ENCODE measurements around the gene CRB3.
"Not testable (repeated sequence)": the region's sequence is repeated elsewhere in the genome, so short reads cannot be mapped to it uniquely, and the experiment has no call there.

The CRB3 gene, protein sequence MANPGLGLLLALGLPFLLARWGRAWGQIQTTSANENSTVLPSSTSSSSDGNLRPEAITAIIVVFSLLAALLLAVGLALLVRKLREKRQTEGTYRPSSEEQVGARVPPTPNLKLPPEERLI

DNA sequence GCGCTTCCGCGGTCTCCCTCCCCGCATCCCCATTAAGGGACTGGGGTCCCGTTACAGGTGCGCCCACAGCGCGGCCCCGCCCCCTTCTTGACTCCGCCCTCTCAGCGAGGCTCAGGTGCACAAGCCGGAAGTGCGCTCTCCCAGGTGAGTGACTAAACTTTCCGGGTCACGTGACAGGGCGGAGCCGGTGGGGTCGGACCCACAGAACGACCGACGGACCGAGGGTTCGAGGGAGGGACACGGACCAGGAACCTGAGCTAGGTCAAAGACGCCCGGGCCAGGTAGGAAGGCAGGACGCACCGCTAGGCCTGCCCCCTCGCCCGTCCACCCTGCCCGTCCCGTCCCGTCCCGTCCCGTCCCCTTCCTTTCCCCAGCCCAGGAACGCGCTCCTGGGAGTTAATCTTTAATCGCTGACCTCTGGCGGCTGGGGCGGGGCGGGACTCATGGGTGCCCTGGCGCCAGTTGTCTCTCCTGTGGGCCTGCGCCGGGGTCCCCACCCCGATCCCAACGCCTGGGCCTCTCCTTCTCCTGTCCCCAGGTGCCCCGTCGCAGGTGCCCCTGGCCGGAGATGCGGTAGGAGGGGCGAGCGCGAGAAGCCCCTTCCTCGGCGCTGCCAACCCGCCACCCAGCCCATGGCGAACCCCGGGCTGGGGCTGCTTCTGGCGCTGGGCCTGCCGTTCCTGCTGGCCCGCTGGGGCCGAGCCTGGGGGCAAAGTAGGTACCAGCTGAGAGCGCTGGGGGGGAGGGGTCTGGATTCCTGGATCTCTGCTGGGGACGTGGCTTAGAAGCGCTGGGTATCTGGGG, at the start of gene CRB3:
Gene CRB3 (plus strand): TSS at position 202 of the 804 bp plus-strand sequence. CDS start 431 bp downstream, at position 633.
- DNase-seq = no peak

DNA sequence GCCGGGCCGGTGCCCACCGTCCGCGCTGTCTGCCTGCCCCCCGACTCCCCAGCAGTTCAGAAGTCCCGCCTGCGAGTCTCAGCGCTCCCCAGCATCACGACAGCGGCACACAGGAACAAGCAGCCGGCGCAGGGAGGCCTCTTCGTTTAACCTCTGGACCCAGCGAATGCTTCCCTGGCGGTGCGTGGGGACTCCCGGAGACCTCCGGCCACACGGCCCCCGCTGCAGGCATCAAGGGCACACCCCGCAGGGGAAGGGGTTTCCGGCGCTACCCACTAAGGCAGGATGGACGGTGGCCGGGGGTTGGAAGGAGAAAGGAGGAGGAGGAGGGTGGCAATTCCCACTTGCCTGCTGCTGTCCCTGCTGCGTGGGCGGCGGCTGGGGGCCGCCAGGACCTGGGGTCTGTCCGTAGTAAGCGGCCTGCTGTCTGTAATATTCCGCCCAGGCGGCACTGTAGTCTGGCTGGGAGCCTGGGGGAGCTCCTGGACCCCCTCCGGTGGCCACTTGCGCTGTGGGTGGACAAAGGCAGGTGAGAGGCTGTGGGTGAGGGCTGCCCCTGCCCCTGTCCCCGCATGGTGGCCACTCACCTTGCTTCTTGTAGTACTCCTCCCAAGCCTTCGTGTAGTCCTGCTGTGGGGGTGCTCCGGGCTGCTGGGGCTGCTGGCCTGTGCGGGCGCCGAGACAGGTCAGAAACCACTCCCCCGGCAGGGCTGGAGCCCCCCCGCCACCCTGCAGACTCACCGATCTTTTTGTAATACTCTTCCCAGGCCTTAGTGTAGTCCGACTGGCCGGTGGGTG, 49.1 kb upstream of the CRB3 start:
- no peak for DNase-seq

DNA sequence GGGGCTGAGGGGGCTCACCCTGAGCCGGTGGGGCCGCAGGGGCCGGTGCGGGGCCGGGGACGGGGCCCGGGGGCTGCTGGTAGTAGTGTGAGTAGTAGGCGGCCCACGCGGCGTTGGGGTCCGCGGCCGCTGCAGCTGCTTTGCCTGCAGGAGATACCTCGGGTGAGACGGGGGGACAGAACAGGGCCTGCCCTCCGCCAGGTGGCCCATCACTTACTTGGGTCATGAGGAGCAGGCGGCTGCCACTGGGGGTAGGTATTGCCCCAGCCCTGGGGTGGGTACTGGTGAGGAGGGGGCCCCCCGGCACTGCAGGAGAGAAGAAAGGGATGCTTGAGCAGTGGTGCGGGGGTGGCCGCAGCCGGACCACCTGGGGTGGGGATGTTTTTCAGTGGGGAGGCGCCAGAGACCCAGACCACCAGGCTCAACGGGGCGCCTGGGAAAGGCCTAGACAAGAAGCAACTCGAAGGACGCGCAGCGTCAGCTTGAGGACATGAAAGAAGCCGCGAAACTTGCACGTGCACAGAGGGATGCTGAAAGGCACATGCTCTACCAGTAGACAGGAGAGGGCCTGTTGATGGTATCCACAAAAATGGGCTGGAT, 48.4 kb upstream of the CRB3 start:
- no peak for DNase-seq

DNA sequence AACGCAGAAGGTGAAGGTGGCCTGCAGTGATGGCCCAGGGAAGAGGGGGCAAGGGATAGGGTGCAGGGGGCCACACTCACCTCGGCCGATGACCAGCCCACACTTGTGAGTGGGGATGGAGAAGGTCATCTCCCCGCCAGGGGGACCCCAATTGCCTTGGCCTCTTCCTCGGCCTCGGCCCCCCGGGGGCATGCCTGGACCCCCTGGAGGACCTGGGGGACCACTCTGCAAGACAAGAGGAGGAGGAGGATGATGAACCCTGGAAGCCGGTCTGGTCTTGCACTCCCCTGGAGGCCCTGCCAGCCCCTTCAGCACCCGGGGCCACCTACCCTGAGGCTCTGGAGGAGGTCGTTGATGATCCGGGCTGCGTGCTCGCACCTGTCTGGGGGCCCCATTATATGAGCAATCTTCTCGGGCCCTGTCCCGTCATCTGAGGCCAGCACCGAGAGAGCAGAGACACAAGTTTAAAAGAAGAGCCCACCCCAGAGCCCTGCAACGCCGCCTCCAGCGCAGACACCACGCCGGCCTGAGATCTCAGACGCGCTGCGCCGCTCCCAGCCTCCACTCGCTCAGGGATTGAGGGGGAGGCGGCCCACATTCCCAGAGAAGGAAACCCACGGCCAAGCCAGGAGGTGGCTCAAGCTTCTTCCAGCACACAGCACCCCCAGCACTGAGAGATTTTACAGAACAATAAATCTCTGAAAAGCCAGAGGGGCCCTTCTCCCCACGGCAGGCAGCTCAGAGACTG, 47.2 kb upstream of the CRB3 start:
- DNase-seq = no peak

DNA sequence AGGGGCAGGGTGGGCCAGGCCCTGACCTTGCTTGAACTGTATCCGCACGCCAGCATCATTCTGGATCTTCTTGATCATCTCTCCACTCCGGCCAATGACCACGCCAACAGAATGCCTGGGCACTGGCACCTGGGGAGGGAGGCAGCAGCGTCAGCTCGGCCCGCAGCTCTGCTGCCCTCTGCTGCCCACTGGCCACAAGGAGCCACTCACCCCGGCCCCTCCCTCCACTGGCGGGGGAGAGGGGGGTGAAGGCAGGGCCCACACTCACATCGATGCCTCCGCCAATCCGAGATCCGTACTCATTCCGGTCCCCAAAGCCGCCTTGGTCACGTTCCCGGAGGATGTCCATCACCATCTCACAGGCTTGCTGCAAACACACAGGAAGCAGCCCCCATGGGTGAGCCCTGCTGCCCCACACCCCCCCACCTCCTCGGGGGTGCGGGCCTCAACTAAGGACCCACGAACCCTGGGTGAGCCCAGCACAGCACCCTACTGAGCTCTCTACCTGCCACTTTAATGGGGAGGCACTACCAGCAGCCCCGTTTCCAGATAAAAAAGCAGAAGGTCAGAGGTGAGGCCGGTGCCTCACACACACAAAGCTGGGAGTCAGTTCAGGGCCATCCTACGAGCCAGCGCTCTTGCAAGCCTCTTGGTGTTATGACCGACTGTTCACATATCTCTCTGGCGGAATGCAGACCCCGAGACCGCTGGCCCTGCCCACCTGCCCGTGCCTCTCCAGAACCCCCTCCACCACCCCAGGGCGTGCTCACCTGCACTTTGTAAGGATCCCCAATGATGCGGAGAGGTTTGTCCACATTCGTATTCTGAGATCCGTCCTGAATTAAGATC, 46.1 kb upstream of the CRB3 start:
- DNase-seq = no peak

DNA sequence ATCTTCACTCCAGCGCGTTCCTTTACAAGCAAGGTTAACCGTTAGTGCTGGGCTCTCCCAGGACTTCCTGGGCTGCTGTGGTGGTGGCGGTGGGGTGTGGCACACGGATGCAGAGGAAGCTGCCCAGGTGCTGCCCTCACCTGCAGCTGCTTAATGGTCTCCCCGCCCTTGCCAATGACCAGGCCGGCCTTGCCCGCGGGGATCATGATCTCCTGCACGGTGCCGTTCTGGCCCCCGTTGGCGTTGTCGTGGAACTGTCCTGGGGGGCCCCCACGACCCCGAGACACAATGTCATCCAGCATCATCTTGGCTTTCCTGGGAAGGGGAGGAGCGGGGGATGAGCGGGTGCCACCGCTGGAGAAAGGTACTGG, 45.5 kb upstream of the CRB3 start:
- no peak for DNase-seq

DNA sequence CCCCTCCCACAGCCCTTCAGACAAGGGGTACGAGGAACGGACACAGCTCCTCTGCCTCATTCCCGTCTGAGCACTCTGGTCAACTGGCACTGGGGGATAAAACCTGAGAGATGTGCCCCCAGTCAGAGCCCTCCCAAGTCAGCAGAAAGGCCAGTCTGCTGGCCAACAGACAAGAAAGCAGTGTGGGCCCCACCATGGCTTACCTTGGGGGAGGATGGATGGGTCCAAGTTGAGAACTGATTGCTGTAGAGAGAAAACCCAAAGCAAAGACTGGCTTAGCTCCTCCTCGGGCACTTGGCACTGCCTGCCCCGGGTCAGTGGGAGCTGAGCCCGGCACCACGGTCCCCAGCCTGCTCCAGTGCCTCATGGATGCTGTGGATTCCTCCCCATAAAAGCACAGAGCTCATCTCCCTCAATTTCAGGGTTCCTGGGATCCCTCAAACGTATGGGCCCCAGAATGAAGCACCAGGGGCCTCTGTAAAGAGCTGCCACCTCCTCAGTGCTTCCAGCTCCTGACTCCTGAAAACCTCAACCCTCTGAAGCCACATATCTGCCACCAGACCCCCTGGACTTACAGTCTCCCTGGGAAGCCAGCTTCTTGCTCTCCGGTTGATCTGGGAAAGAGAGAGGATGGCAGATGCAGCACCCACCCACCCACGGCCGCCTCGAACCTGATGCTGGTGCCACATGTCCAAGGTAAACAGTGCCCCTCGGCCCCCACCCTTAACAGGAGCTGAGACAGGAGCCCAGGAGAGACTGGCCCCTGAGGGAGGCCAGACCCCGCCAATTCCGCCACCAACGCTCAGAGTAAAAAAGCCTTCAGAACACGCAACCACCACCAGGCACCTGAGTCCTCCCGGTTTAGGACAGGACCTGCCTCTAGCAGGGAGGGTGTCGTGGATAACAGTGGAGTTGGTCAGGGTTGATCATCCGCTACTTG, 42.7 kb upstream of the CRB3 start:
- DNase-seq = no peak

DNA sequence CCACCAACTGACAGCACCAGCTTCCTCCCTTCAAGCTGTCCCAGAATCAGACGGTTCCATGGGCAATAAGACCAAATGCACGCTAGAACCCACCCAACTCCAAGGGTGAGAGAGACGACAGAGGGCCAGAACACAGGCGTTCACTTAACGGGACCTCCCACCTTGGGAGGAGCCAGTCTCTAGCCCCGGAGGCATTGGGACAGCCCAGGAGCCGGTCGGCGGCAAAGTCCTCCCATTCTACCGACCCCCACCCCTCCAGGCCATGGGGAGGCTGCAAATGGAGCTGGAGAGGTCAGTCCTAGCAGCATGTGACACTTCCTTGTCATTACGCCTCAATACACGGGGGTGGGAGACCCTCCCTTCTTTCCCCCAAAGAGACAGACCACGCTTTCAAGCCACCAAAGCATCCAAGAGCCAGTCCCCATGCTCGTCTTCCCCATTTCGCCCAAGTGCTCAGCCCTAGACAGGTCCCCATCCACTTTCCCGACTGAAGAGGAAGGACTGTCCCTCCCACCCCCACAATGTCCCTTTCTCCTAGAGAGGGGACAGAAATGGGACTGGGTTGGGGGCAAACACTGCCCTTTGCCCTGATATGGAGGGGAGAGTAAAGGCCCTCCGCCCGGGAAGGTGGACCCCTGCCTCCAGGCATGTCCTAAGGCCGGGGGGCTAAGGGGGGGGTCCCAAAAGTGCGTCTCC, 40.4 kb upstream of the CRB3 start:
- no peak for DNase-seq

DNA sequence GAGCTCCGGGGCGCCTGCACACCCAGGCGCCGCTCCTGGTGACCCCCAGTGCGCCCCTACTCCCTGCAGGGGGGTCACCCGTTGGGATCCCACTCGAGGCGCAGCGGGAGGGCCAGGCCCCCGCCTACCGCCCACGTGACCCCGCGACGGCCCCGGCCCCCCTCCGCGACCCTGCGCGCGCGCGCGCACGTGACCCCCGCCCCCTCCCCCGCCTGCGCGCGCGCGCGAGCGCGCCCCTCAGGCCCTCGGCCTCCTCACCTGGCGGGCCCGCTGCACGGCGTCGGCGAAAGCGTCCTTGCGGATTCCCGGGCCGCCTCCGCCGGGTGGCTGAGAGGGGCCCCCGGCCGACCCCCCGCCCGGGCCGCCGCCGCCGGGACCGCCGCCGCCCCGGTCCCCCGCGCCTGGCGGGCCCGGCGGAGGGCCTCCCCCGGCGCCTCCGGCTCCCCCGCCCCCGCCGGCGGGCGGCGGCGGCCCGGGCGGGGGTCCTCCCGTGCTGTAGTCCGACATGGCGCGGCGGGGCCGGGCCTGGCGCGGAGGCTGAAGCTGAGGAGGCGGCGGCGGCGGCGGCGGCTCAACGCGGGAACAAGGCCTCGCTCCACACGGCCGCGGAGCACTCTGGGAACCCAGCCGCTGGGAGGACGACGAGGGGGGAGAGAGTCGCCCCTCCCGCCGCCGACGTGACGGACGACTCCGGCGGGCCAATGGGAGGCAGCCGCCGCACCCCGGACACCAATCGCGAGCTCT, 39.7 kb upstream of the CRB3 start, which contains the start of gene KHSRP:
Gene KHSRP (minus strand): TSS at position 617 of the 744 bp plus-strand sequence. CDS start 110 bp downstream, at position 507.
- no peak for DNase-seq

DNA sequence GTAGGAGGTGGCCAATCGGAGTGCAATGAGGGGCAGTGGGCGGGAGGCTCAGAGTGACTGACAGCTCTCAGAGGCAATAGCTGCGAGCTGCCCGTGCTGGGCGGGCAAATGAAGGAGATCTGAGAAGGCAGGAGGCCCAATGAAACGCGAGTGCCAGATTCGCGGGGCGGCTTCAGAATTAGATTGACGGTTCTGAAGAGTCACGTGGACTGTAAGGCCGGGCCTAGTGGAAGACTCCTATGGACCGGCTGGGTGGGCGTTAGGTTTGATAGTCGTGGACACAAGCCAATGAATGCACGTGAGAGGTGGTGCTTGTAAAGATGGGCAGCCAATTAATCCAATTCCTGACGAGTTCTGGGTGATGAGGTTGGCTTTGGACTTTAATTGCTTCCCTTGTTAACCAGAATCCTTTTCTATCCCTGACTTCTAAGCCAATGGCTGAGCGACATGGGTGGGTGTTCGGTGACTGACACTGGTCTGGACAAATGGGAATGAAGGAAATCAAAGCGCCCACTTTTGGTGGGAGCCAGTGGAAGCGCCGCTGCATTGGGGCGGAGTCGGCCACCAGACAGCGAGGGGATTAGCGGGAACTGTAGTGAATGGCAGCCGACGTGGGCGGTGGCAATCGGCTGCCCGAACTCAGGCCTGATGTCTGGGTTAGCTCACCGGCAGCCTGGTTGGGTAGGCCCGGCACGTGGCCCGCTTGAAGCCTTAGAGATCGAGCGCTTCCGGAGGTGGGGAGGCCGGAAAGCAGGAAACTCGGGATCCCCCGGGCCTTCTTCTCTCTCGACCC, 38.9 kb upstream of the CRB3 start:
- DNase-seq = peak; percentile 98

DNA sequence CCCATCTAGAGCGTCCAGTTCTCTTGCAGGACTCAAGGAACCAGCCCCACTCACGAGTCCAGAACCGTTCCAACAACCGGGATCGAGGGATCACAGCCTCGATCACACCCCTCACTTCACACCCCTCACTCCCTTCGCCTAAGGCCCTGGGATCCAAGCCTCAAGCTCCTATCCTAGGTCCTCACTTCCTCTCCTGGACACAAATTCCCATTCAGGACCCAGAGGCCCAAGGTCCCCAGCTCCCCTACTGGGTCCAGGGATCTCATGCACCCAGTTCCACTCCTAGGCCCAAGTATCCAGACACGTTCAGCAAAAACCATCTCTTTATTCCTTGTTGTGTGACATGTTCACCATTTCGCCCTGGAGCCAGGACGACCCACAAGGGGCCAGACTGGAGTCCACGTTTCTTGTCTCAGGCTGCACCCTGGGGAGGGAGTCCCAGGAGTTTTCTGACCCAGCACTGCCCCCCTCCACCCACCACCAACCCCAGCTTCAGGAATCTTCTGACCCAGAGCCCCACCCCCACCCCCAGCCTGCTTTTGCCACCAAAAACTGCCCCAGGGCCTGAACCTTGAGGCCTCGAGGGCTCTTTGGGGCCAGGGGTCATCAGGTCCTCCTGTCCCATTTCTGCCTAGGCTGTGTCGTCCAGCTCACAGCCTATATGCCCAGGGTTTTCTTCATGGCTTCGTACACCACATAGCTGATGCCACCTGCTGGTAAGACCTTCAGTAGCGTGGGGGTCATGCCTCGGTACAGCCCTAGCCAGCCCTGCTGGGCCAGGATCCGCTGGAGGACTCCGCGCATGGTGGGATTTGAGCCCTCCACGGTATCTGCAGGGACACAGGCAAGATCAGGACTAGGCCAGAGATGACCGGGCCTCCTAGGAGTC, 38.1 kb upstream of the CRB3 start:
- DNase-seq = no peak

DNA sequence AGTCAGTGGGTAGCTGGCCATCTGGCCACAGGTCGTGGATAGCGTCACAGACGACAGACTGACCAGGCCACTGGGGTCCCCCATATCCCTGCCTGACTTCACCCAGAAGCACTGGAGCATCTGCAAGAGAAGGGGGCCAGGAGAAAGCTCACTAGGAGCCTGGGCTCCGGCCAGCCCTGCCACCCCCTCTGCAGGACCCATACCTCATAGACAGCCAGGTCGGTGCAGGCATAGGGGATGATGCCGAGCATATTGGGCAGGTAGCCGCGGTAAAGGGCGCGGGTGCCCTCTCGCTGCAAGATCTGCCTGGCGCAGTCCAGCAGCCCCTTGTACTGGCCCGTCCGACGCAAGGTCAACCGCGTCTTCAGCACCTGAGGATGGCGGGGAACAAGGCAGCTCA, 36.9 kb upstream of the CRB3 start:
- DNase-seq = no peak

DNA sequence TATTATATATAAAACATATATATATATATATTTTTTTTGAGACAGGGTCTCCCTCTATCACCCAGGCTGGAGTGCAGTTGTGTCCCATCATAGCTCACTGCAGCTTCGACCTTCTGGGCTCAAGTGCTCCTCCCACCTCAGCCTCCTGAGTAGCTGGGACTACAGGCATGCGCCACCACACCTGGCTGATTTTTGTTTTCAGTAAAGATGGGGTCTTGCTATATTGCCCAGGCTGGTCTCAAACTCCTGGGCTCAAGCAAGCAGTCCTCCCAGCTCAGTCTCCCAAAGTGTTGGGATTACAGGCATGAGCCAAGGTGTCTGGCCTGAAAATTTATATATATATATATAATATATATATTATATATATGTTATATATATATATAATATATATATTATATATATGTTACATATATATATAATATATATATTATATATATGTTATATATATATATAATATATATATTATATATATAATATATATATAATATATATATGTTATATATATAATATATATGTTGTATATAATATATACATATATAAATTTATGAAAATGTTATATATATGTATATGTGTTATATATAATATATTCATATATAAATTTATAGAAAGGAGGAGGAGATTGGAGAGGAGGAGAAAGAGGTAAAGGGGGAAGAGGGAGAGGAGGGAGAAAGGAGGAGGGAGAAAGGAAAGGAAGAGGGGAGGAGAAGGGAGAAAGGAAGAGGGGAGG, 35.2 kb upstream of the CRB3 start:
- DNase-seq = not testable (repeated sequence)

DNA sequence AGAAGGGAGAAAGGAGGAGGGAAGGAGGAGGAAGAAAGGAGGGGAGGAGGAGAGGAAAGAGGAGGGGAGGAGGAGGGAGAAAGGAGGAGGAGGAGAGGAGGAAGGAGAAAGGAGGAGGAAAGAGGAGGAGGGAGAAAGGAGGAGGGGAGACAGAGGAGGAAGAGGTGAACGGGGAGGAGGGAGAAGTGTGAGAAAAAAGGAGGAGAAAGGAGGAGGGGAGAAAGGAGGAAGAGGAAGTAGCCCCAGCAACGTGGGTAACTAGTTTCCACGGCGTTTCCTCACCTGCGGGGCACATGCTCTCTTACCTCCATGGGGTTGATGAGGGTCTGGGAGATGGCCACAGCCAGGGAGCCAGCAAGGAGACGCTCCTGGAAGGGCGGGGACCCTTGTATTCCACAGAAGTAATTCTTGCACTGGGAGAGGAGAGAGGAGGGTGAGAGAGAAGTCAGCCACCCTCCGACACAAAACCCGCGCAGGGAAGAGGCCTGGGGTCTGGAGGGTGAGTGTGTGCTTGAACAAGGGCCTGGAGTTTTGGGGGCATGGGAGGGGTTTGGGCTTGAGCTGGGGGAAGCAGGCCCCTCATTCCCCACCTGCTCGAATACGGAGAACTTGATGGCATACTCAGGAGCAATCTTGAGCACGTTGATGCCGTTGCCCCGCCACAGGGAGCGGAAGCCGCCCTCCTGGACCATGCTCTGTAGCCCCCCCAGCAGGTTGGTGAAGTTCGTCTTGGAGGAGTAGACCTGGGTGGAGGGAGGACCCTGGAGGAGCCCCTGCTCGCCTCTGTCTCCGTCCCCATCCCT, 34.5 kb upstream of the CRB3 start:
- DNase-seq = no peak

DNA sequence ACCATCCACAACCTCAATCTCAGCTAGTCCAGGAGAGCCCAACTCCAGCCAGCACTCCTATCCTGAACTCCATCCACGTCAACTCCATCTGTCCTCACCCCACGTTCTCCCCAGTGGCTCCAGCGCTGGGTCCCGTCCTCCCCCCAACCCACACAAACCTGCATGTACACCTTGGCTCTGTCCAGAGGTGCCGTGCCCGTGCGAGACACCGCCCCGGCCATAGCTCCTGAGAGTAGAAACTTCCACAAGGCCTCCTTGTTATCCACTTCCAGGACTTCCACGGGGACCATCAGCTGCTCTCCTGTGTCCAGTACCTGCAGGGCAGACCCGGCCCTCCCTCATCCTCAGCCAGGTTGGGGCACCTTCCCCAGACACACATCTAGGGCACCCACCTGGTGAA, 32.2 kb upstream of the CRB3 start:
- no peak for DNase-seq

DNA sequence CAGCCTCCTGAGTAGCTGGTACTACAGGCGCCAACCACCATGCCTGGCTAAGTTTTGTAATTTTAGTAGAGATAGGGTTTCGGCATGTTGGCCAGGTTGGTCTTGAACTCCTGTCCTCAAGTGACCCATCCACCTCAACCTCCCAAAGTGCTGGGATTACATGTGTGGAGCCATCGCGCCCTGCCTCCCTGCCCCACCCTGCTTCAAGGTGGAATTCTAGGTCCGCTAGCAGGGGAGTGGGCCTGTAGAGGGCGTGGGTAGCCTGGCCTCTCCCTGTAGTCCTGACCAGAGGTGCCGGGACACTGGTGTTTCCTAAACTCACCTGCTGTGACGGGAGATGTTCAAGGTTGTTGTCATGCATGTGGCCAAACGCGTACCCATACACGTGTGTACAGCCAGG, 30.9 kb upstream of the CRB3 start:
- no peak for DNase-seq
